Kidney epithelial cell (primary cell): Measurements from ENCODE around the gene TMA7. TPM values are rescaled to one million over a fixed set of nuclear protein-coding genes. Genes with fewer than 3 reads are reported as not detected.

ENCODE experiments used
- DNase-seq: peaks from one replicate; pipeline ENCODE4 v3.0.0-alpha.2; 2010; ENCODE audit warnings: low read depth
- H3K27me3 ChIP-seq: 2 replicates; pipeline ENCODE4 v1.6.0; 2011; ENCODE audit warnings: low read length; ENCODE audit not compliant: control insufficient read depth, insufficient read depth
- H3K36me3 ChIP-seq: 2 replicates; pipeline ENCODE4 v1.5.1; 2011; ENCODE audit warnings: low read length; ENCODE audit not compliant: control insufficient read depth, insufficient read depth
- H3K4me3 ChIP-seq: 2 replicates; pipeline ENCODE4 v1.5.1; 2011; ENCODE audit warnings: low read depth, mild to moderate bottlenecking, control low read depth, low read length
- total RNA-seq: library from RNA; depleted of rRNA; stranded (reverse); fragments of >200 nt; gene quantifications from 2 replicates; pipeline ENCODE4 v1.2.3, GENCODE V29; 2015
- TF ChIP-seq, protein P1 (sequence below): IDR thresholded peaks from 2 replicates; pipeline ENCODE4 v1.5.1; 2011; ENCODE audit warnings: mild to moderate bottlenecking, moderate library complexity, low read length, control low read depth, inconsistent platforms; ENCODE audit not compliant: insufficient read depth, poor library complexity, severe bottlenecking

Gene TMA7
- total RNA-seq, 1 donor from 2014 or later: 462 TPM

DNA sequence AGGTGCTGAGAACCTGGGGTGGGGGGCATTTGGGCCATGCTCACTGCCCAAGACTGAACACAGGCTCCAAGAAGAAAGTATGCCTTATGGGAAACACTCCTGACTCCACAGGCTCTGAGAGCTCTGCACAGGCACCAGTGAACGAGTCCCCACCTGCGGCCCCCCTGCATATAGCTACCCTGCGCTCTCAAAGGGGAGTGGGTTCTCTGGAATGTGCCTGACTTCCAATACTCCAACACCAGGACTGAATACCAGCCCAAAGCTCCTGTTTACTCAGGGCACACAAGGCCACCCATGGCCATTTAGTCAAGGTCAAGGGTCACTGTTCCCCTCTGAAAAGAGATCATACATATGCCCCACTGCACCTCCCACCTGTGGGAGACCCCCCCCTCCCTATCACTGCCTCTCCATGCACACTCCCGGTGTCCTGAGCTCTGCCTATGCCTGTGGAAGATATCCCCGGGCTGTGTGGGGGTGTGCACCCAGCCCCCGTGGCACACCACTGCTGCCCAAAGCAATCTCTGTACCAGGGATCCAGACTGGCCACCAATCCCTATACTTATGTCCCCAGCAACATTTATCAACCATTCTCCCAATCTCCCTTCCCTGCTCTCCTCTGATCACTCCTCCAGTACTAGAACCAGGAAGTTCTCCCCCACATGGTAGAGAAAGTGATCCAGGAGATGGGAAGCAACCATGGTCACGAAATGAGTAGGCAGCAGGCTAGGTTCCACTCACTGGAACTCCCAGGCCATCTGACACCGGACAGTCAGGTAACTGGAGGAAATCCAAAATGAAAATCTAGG, 8.6 kb upstream of the TMA7 start:
- Histone ChIP-seq H3K4me3 (no peak overlapping the region), H3K27me3 (no peaks in the 10 kb centered on the region), H3K36me3 (no peaks in the 10 kb centered on the region)
- no peak for DNase-seq
- TF ChIP-seq, protein P1, sequence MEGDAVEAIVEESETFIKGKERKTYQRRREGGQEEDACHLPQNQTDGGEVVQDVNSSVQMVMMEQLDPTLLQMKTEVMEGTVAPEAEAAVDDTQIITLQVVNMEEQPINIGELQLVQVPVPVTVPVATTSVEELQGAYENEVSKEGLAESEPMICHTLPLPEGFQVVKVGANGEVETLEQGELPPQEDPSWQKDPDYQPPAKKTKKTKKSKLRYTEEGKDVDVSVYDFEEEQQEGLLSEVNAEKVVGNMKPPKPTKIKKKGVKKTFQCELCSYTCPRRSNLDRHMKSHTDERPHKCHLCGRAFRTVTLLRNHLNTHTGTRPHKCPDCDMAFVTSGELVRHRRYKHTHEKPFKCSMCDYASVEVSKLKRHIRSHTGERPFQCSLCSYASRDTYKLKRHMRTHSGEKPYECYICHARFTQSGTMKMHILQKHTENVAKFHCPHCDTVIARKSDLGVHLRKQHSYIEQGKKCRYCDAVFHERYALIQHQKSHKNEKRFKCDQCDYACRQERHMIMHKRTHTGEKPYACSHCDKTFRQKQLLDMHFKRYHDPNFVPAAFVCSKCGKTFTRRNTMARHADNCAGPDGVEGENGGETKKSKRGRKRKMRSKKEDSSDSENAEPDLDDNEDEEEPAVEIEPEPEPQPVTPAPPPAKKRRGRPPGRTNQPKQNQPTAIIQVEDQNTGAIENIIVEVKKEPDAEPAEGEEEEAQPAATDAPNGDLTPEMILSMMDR: no peak

DNA sequence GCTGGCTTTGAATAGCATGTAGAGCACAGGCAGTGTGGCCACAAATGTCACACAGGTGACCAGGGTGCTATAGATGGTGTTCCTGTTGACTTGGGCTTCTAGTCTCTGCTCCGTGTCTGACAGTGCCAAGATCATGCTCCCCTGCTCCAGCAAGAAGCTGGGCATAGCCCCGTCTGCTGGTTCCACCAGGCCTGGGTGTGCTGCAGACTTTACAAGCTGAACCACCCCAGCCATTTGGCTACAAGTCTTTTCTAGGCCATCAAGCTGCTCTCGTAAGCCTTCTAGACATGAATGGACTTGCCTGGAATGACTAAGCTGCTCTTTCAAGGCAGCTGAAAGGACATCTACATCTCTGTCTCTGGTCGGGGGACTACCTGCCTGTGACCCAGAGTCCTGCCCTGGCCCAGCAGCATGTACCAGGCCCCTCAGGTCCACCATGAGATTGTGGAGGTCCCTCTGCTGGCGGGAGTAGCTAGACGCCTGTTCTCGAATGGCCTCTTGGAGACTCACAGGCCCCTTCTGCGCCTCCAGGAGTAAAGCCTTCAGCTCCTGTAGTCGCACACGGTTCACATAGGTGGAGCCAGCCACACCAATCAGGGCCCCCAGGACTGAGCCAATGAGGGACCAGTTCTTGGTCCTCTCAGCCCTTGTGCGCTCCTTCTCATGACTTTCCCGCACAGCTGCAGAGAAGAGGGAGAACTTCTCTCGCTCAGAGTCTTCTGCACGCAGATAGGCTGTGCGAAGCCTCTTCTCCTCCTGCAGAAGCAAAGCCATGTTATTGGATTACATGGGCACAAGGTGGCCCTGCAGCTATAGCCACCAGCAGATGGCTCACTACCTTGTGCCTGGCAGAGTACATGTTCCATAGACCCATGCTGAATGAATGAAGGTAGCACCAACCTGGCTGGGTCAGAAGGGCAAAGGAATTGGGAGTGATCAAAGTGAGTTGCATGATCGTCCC, 7.4 kb upstream of the TMA7 start:
- no peak overlapping the region for H3K4me3 ChIP-seq
- TF ChIP-seq, protein P1: no peak
- DNase-seq: no peak
- no peaks in the 10 kb centered on the region for H3K36me3 ChIP-seq
- no peaks in the 10 kb centered on the region for H3K27me3 ChIP-seq

DNA sequence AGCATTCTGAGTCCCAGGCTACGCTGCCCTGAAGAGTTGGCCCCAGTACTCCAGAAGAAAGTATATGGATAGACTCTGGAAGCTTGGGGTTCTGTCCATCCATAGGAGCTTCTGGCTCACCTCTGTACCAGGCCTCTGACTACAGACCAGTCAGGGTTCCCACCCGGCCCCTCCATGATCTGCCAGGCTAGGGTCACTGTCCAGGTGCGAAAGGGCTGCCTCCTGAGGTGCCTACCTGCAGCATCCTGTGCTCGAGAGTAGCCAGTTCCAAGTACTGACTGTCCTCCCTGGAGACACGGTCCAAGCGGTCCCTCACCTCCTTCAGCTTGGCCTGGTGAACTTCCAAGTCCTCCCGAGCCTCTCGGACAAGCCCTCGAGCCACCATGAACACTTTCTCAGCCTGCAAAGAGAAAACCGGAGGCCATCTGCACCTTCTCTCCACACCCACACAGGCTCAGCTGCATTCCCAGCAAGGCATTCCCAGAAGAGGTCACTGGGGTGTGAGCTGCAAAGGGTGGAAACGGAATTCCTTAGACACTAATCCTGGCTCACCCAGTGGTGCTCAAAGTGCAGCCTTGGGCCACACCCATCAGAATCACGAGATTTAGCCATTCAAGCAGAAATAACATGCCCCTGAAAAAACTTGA, 6.5 kb upstream of the TMA7 start:
- Histone ChIP-seq H3K4me3 (no peak overlapping the region), H3K27me3 (no peaks in the 10 kb centered on the region), H3K36me3 (no peaks in the 10 kb centered on the region)
- DNase-seq: no peak
- TF ChIP-seq, protein P1: no peak

DNA sequence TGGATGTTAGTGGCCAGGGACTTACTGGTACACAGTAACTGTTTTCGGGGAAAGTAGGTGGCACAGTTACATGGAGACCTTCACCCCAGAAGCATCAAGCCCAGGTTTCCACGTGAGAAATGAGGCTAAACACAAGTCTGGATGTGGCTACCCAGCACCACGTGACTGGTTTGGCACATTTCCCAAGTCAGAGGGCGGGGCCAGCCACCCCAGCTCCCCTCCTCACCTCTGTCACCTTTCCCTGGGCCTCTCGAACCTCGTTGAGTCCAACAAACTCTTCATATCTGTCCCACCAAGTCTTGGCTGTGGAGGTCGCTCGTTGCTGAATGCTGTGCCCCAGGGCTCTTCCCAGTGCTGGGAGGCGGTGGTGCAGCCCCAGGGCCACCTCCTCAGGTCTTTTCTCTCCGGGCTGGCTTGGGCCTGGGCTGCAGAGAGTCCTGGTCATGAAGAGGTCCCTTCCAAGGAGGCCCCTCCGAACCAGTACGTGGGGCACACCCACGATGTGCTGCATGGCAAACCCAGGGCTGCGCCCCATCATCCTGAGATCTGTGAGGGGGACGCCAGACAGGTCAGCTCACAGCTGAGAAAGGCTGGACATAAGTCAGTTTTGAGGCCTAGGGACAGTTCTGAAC, 5.3 kb upstream of the TMA7 start:
- no peak for DNase-seq
- Histone ChIP-seq H3K27me3 (no peaks in the 10 kb centered on the region), H3K4me3 (no peak overlapping the region), H3K36me3 (no peaks in the 10 kb centered on the region)
- TF ChIP-seq, protein P1: no peak

DNA sequence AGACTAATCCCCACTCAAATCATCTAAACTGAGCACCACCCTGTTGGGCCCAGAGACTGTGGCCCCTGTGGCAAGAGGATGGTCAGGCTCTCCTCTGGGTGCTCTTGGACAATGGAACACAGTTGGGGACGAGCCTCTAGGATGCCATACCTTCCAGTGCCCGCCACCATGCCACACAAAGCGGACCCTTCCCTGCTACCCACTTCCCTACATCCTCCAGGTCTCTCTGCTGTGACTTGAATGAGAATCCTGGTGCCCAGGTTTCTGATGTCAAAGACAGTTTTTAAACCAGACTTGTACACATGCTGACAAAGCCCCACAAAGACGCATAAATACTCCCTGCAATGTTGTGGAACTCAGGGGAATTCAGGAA, 4.8 kb upstream of the TMA7 start:
- DNase-seq: no peak
- TF ChIP-seq, protein P1: no peak
- Histone ChIP-seq H3K27me3 (no peaks in the 10 kb centered on the region), H3K4me3 (no peak overlapping the region), H3K36me3 (no peaks in the 10 kb centered on the region)
